Neural cell (in vitro differentiated cells): ENCODE data around the gene KDF1. TPM values are rescaled to one million over a fixed set of nuclear protein-coding genes. Genes with fewer than 3 reads are reported as not detected.

Experiments
- H2AFZ ChIP-seq: fragments of 200-600, 300-800 bp; sonication (generic), shearing (Covaris generic); 2 replicates; pipeline ENCODE4 v1.6.0; 2014; ENCODE audit warnings: low read depth, mild to moderate bottlenecking, antibody characterized with exemption, low read length, moderate library complexity
- H3F3A ChIP-seq: fragments of 200-600 bp; shearing (Covaris generic); 2 replicates; pipeline ENCODE4 v1.6.1; 2016; ENCODE audit warnings: mild to moderate bottlenecking, moderate library complexity, mixed read lengths, antibody characterized with exemption, low read length; ENCODE audit not compliant: insufficient read depth, poor library complexity, severe bottlenecking
- H3K27ac ChIP-seq: fragments of 200-600, 300-800 bp; sonication (generic), shearing (Covaris generic); 2 replicates; pipeline ENCODE4 v1.5.1; 2014; ENCODE audit warnings: mild to moderate bottlenecking, low read length, moderate library complexity
- H3K27me3 ChIP-seq: fragments of 300-800, 200-600 bp; sonication (generic), shearing (Covaris generic); 2 replicates; pipeline ENCODE4 v1.6.0; 2014; ENCODE audit warnings: mild to moderate bottlenecking, low read depth, low read length, moderate library complexity; ENCODE audit not compliant: insufficient read depth
- H3K36me3 ChIP-seq: fragments of 300-800, 200-600 bp; sonication (generic), shearing (Covaris generic); 2 replicates; pipeline ENCODE4 v1.5.1; 2014; ENCODE audit warnings: mild to moderate bottlenecking, antibody characterized with exemption, low read length, moderate library complexity; ENCODE audit not compliant: insufficient read depth
- H3K4me2 ChIP-seq: fragments of 300-800, 200-600 bp; sonication (generic), shearing (Covaris generic); 2 replicates; pipeline ENCODE4 v1.6.0; 2014; ENCODE audit warnings: mild to moderate bottlenecking, low read length
- H3K4me3 ChIP-seq: fragments of 300-800, 200-600 bp; sonication (generic), shearing (Covaris generic); 2 replicates; pipeline ENCODE4 v1.5.1; 2014; ENCODE audit warnings: mild to moderate bottlenecking, low read length, moderate library complexity
- H3K79me2 ChIP-seq: fragments of 200-600 bp; shearing (Covaris generic); replicated peaks from 2 replicates; pipeline ENCODE4 v1.6.0; 2014; ENCODE audit warnings: mild to moderate bottlenecking, low read length, moderate library complexity; ENCODE audit not compliant: insufficient read depth
- H3K9ac ChIP-seq: fragments of 300-800, 200-600 bp; sonication (generic), shearing (Covaris generic); 2 replicates; pipeline ENCODE4 v1.6.1; 2016; ENCODE audit warnings: mild to moderate bottlenecking, low read length, mixed read lengths
- H3K9me2 ChIP-seq: fragments of 200-600 bp; shearing (Covaris generic); 2 replicates; pipeline ENCODE4 v1.6.1; 2016; ENCODE audit warnings: mild to moderate bottlenecking, low read length, mixed read lengths; ENCODE audit not compliant: insufficient read depth
- H3K9me3 ChIP-seq: fragments of 200-600, 300-800 bp; sonication (generic), shearing (Covaris generic); 2 replicates; pipeline ENCODE4 v1.6.1; 2016; ENCODE audit warnings: mild to moderate bottlenecking, mixed run types, low read length, moderate library complexity, mixed read lengths
- H4K20me1 ChIP-seq: fragments of 200-600 bp; shearing (Covaris generic); 2 replicates; pipeline ENCODE4 v1.6.1; 2016; ENCODE audit warnings: mild to moderate bottlenecking, mixed run types; ENCODE audit not compliant: insufficient read depth
- EP300 ChIP-seq: fragments of 450-650 bp; conservative IDR thresholded peaks from 2 replicates; pipeline ENCODE4 v1.6.1; 2014; ENCODE audit warnings: antibody characterized with exemption, mild to moderate bottlenecking, moderate library complexity; ENCODE audit not compliant: poor library complexity, severe bottlenecking
- EZH2 ChIP-seq: fragments of 200-600, 300-800 bp; shearing (Covaris generic), sonication (generic); IDR thresholded peaks from 2 replicates; pipeline ENCODE4 v1.6.1; 2014; ENCODE audit warnings: antibody characterized with exemption, low read length, borderline replicate concordance, mild to moderate bottlenecking; ENCODE audit not compliant: insufficient read depth, poor library complexity, severe bottlenecking
- MXI1 ChIP-seq: fragments of 450-650 bp; conservative IDR thresholded peaks from 2 replicates; pipeline ENCODE4 v1.6.1; 2014; ENCODE audit warnings: antibody characterized with exemption, mild to moderate bottlenecking; ENCODE audit not compliant: poor library complexity, severe bottlenecking
- POLR2AphosphoS5 ChIP-seq: IDR thresholded peaks from 2 replicates; pipeline ENCODE4 v1.6.1; 2012
- RAD21 ChIP-seq: fragments of 450-650 bp; conservative IDR thresholded peaks from 2 replicates; pipeline ENCODE4 v1.6.1; 2014; ENCODE audit warnings: antibody characterized with exemption, mild to moderate bottlenecking, moderate library complexity
- SMC3 ChIP-seq: fragments of 450-650 bp; conservative IDR thresholded peaks from 2 replicates; pipeline ENCODE4 v1.6.1; 2014; ENCODE audit warnings: antibody characterized with exemption, mild to moderate bottlenecking, moderate library complexity; ENCODE audit not compliant: poor library complexity
- TAF1 ChIP-seq: IDR thresholded peaks from 2 replicates; pipeline ENCODE4 v1.6.1; 2012; ENCODE audit warnings: low read depth
- polyA plus RNA-seq: library from polyadenylated mRNA; depleted of rRNA; stranded (reverse); fragments of >200 nt; gene quantifications from 2 replicates; pipeline ENCODE4 v1.2.3, GENCODE V29; 2014
- TF ChIP-seq, protein P1 (sequence below): IDR thresholded peaks from 2 replicates; pipeline ENCODE4 v1.6.1; 2012; ENCODE audit warnings: borderline replicate concordance
- TF ChIP-seq, protein P2 (sequence below): fragments of 450-650 bp; IDR thresholded peaks from 2 replicates; pipeline ENCODE4 v1.5.1; 2014; ENCODE audit warnings: antibody characterized with exemption, mild to moderate bottlenecking, moderate library complexity; ENCODE audit not compliant: poor library complexity, severe bottlenecking

KDF1 gene
- polyA plus RNA-seq, 1 donor from 2014 or later = not detected

DNA sequence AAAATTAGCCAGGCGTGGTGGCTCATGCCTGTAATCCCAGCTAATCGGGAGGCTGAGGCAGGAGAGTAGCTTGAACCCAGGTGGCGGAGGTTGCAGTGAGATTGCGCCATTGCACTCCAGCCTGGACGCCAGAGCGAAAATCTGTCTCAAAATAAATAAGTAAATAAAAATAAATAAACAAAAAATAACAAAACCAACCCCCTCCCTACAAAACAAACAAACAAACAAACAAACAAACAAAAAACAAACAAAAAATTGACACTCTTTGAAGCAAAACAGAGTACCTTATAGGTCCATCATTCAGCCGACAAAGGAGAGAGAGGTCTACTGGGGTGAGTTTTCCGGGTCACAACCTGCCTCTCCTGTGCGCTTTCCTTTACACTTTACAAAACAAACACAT is 5.4 kb upstream of the KDF1 start:
- Histone ChIP-seq H3K9me3 (no peaks in the 10 kb centered on the region), H3K27me3 (peaks cover 24% of the 10 kb centered on the region), H2AFZ (no peak overlapping the region), H3K9me2 (no peaks in the 10 kb centered on the region), H3K79me2 (no peaks in the 10 kb centered on the region), H3K9ac (no peak overlapping the region), H3K4me3 (no peak overlapping the region), H3F3A (no peaks in the 10 kb centered on the region), H3K4me2 (no peak overlapping the region), H3K36me3 (no peaks in the 10 kb centered on the region), H4K20me1 (no peaks in the 10 kb centered on the region), H3K27ac (no peak overlapping the region)
- no peak for TF ChIP-seq RAD21
- no peak for TF ChIP-seq MXI1
- TF ChIP-seq, protein P1, sequence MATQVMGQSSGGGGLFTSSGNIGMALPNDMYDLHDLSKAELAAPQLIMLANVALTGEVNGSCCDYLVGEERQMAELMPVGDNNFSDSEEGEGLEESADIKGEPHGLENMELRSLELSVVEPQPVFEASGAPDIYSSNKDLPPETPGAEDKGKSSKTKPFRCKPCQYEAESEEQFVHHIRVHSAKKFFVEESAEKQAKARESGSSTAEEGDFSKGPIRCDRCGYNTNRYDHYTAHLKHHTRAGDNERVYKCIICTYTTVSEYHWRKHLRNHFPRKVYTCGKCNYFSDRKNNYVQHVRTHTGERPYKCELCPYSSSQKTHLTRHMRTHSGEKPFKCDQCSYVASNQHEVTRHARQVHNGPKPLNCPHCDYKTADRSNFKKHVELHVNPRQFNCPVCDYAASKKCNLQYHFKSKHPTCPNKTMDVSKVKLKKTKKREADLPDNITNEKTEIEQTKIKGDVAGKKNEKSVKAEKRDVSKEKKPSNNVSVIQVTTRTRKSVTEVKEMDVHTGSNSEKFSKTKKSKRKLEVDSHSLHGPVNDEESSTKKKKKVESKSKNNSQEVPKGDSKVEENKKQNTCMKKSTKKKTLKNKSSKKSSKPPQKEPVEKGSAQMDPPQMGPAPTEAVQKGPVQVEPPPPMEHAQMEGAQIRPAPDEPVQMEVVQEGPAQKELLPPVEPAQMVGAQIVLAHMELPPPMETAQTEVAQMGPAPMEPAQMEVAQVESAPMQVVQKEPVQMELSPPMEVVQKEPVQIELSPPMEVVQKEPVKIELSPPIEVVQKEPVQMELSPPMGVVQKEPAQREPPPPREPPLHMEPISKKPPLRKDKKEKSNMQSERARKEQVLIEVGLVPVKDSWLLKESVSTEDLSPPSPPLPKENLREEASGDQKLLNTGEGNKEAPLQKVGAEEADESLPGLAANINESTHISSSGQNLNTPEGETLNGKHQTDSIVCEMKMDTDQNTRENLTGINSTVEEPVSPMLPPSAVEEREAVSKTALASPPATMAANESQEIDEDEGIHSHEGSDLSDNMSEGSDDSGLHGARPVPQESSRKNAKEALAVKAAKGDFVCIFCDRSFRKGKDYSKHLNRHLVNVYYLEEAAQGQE = no peak
- TF ChIP-seq EZH2 = no peak
- no peak for TF ChIP-seq POLR2AphosphoS5
- no peak for TF ChIP-seq EP300
- TF ChIP-seq SMC3 = no peak
- no peak for TF ChIP-seq TAF1
- TF ChIP-seq, protein P2, sequence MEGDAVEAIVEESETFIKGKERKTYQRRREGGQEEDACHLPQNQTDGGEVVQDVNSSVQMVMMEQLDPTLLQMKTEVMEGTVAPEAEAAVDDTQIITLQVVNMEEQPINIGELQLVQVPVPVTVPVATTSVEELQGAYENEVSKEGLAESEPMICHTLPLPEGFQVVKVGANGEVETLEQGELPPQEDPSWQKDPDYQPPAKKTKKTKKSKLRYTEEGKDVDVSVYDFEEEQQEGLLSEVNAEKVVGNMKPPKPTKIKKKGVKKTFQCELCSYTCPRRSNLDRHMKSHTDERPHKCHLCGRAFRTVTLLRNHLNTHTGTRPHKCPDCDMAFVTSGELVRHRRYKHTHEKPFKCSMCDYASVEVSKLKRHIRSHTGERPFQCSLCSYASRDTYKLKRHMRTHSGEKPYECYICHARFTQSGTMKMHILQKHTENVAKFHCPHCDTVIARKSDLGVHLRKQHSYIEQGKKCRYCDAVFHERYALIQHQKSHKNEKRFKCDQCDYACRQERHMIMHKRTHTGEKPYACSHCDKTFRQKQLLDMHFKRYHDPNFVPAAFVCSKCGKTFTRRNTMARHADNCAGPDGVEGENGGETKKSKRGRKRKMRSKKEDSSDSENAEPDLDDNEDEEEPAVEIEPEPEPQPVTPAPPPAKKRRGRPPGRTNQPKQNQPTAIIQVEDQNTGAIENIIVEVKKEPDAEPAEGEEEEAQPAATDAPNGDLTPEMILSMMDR = no peak

DNA sequence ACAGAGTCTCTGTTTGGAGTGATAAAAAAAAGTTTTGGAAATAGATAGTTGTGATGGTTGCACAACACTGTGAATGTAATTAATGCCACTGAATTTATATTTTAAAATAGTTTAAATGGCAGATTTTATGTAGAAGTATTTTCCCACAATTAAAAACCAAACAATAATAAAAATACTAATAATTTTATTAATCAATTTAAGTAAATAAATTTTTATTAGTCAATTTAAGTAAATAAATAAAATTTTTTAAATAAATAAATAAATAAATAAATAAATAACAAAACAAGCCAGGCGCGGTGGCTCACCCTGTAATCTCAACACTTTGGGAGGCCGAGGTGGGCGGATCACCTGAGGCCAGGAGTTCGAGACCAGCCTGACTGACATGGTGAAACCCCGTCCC is 4.9 kb upstream of the KDF1 start:
- no peak for TF ChIP-seq RAD21
- TF ChIP-seq EZH2 = no peak
- no peak for TF ChIP-seq TAF1
- TF ChIP-seq, protein P1 = no peak
- TF ChIP-seq, protein P2 = no peak
- TF ChIP-seq EP300 = no peak
- TF ChIP-seq MXI1 = no peak
- no peak for TF ChIP-seq SMC3
- no peak for TF ChIP-seq POLR2AphosphoS5
- no peak overlapping the region for H3K4me2 ChIP-seq
- no peaks in the 10 kb centered on the region for H3K9me3 ChIP-seq
- no peak overlapping the region for H2AFZ ChIP-seq
- H3K27ac ChIP-seq = no peak overlapping the region
- no peaks in the 10 kb centered on the region for H4K20me1 ChIP-seq
- no peaks in the 10 kb centered on the region for H3F3A ChIP-seq
- H3K79me2 ChIP-seq = no peaks in the 10 kb centered on the region
- H3K9ac ChIP-seq = no peak overlapping the region
- H3K27me3 ChIP-seq = peaks cover 28% of the 10 kb centered on the region
- H3K9me2 ChIP-seq = no peaks in the 10 kb centered on the region
- no peaks in the 10 kb centered on the region for H3K36me3 ChIP-seq
- no peak overlapping the region for H3K4me3 ChIP-seq
